HG02798 (cell line): ENCODE measurements around the gene IDH3B.

Experiments used
- ATAC-seq: cut with Tn5 transposase; IDR thresholded peaks from one replicate; pipeline ENCODE4 v1.9.1; 2021; ENCODE audit warnings: mild to moderate bottlenecking; ENCODE audit not compliant: unreplicated experiment, poor library complexity

Gene IDH3B

GRCh38 chr20:2658414-2659354, 5.3 kb downstream of the IDH3B start:
- ATAC-seq = no peak

- no peak for ATAC-seq
Measured at GRCh38 chr20:2657674-2658073, 6.3 kb downstream of the IDH3B start.

- no peak for ATAC-seq
Measured at GRCh38 chr20:2657241-2657640, 6.8 kb downstream of the IDH3B start.

- no peak for ATAC-seq
Measured at GRCh38 chr20:2656471-2657117, 7.4 kb downstream of the IDH3B start.

GRCh38 chr20:2655331-2656116, 8.5 kb downstream of the IDH3B start:
- no peak for ATAC-seq

GRCh38 chr20:2654831-2655230, 9.2 kb downstream of the IDH3B start:
- ATAC-seq = no peak

- no peak for ATAC-seq
Measured at GRCh38 chr20:2654384-2654822, 9.6 kb downstream of the IDH3B start.

- ATAC-seq = no peak
Measured at GRCh38 chr20:2653556-2654383, 10.2 kb downstream of the IDH3B start.

GRCh38 chr20:2652724-2653555, 11.1 kb downstream of the IDH3B start:
- peak; percentile 46 for ATAC-seq

- ATAC-seq = peak; percentile 88
Measured at GRCh38 chr20:2651772-2652723, 12.0 kb downstream of the IDH3B start, which contains the start of gene NOP56. Gene NOP56 (plus strand): TSS chr20:2652632. CDS start chr20:2652661, 29 bp downstream.

- no peak for ATAC-seq
Measured at GRCh38 chr20:2643708-2644107, 20.3 kb downstream of the IDH3B start.

- ATAC-seq = no peak
Measured at GRCh38 chr20:2640899-2641298, 23.1 kb downstream of the IDH3B start.

GRCh38 chr20:2640260-2640659, 23.8 kb downstream of the IDH3B start:
- no peak for ATAC-seq

GRCh38 chr20:2637246-2637645, 26.8 kb downstream of the IDH3B start:
- ATAC-seq = no peak

- ATAC-seq = no peak
Measured at GRCh38 chr20:2633381-2633780, 30.6 kb downstream of the IDH3B start.

GRCh38 chr20:2631228-2631627, 32.8 kb downstream of the IDH3B start:
- ATAC-seq = no peak

- ATAC-seq = no peak
Measured at GRCh38 chr20:2626853-2627541, 37.0 kb downstream of the IDH3B start.
